ENCODE results near the gene PRKG1. TPM values are rescaled to one million over a fixed set of nuclear protein-coding genes. Genes with fewer than 3 reads are reported as not detected.

Gene PRKG1
- total RNA-seq, 1 experiment from 2014 or later: 0.09 TPM

GRCh38 chr10:51766423-51767102 lies 692.3 kb downstream of the PRKG1 start:
- no peaks in the 10 kb centered on the region for H3K27me3 ChIP-seq (replicated peaks; ENCODE audit: control insufficient read depth, insufficient read depth, low read length)
- POLR2A ChIA-PET: no interaction called here
- no peak for DNase-seq
- no peak for TF ChIP-seq CTCF (IDR thresholded peaks at IDR 0.05; ENCODE audit: insufficient read depth in 1 of 2, low read depth in 1 of 2, low read length in 1 of 2, severe bottlenecking in 1 of 2, unreplicated experiment in 1 of 2)
- CTCF ChIA-PET: no interaction called here
- H3K36me3 Mint-ChIP-seq (ENCODE audit: insufficient read depth, unreplicated experiment): no peaks in the 10 kb centered on the region
- H3K4me3 ChIP-seq (ENCODE audit: low read depth, low read length): no peak overlapping the region
- H3K36me3 ChIP-seq (ENCODE audit: control insufficient read depth, insufficient read depth, low read length): no peaks in the 10 kb centered on the region
- H3K4me1 Mint-ChIP-seq (ENCODE audit: low read depth, unreplicated experiment): peaks cover 6% of the 10 kb centered on the region
- intact Hi-C loops (cut with micrococcal nuclease; ENCODE audit: unreplicated experiment): no loop called here
- no peak overlapping the region for H3K27ac Mint-ChIP-seq (ENCODE audit: unreplicated experiment)
- BruUV-seq (replicated peaks): no TSS peak
- H3K4me3 Mint-ChIP-seq (ENCODE audit: unreplicated experiment): no peak overlapping the region
- no peaks in the 10 kb centered on the region for H3K9me3 ChIP-seq
- peaks cover 14% of the 10 kb centered on the region for H3K9me3 Mint-ChIP-seq (ENCODE audit: unreplicated experiment)
- peaks cover 6% of the 10 kb centered on the region; the same call in 1 of the 2 replicates for H3K4me1 ChIP-seq
- no peaks in the 10 kb centered on the region for H3K27me3 Mint-ChIP-seq (ENCODE audit: insufficient read depth, unreplicated experiment)

- no peak for TF ChIP-seq CTCF (IDR thresholded peaks at IDR 0.05; ENCODE audit: insufficient read depth in 1 of 2, low read depth in 1 of 2, low read length in 1 of 2, severe bottlenecking in 1 of 2, unreplicated experiment in 1 of 2)
- Histone ChIP-seq H3K36me3 (ENCODE audit: control insufficient read depth, insufficient read depth, low read length) (no peaks in the 10 kb centered on the region), H3K4me3 (ENCODE audit: low read depth, low read length) (no peak overlapping the region), H3K27me3 (replicated peaks; ENCODE audit: control insufficient read depth, insufficient read depth, low read length) (no peaks in the 10 kb centered on the region), H3K4me1 (peaks cover 6% of the 10 kb centered on the region; the same call in 1 of the 2 replicates), H3K9me3 (no peaks in the 10 kb centered on the region)
- Mint-ChIP-seq H3K27me3 (ENCODE audit: insufficient read depth, unreplicated experiment) (no peaks in the 10 kb centered on the region), H3K9me3 (ENCODE audit: unreplicated experiment) (peaks cover 14% of the 10 kb centered on the region), H3K4me3 (ENCODE audit: unreplicated experiment) (no peak overlapping the region), H3K4me1 (ENCODE audit: low read depth, unreplicated experiment) (peaks cover 6% of the 10 kb centered on the region), H3K36me3 (ENCODE audit: insufficient read depth, unreplicated experiment) (no peaks in the 10 kb centered on the region), H3K27ac (ENCODE audit: unreplicated experiment) (no peak overlapping the region)
- intact Hi-C loops (cut with micrococcal nuclease; ENCODE audit: unreplicated experiment): no loop called here
- POLR2A ChIA-PET: no interaction called here
- no peak for DNase-seq
- BruUV-seq (replicated peaks): no TSS peak
- CTCF ChIA-PET: no interaction called here
Observed at GRCh38 chr10:51767103-51767763, 692.9 kb downstream of the PRKG1 start.

- intact Hi-C loops (cut with micrococcal nuclease; ENCODE audit: unreplicated experiment): no loop called here
- BruUV-seq (replicated peaks): no TSS peak
- Mint-ChIP-seq H3K4me3 (ENCODE audit: unreplicated experiment) (no peak overlapping the region), H3K27me3 (ENCODE audit: insufficient read depth, unreplicated experiment) (no peaks in the 10 kb centered on the region), H3K9me3 (ENCODE audit: unreplicated experiment) (peaks cover 14% of the 10 kb centered on the region), H3K4me1 (ENCODE audit: low read depth, unreplicated experiment) (peaks cover 6% of the 10 kb centered on the region), H3K27ac (ENCODE audit: unreplicated experiment) (no peak overlapping the region), H3K36me3 (ENCODE audit: insufficient read depth, unreplicated experiment) (no peaks in the 10 kb centered on the region)
- Histone ChIP-seq H3K4me1 (peaks cover 6% of the 10 kb centered on the region; the same call in 1 of the 2 replicates), H3K9me3 (no peaks in the 10 kb centered on the region), H3K36me3 (ENCODE audit: control insufficient read depth, insufficient read depth, low read length) (no peaks in the 10 kb centered on the region), H3K4me3 (ENCODE audit: low read depth, low read length) (no peak overlapping the region), H3K27me3 (replicated peaks; ENCODE audit: control insufficient read depth, insufficient read depth, low read length) (no peaks in the 10 kb centered on the region)
- no peak for DNase-seq
- TF ChIP-seq CTCF (IDR thresholded peaks at IDR 0.05; ENCODE audit: insufficient read depth in 1 of 2, low read depth in 1 of 2, low read length in 1 of 2, severe bottlenecking in 1 of 2, unreplicated experiment in 1 of 2): no peak
- POLR2A ChIA-PET: no interaction called here
- CTCF ChIA-PET: no interaction called here
Observed at GRCh38 chr10:51768886-51769465, 694.7 kb downstream of the PRKG1 start.

Measured in Caco-2 (cell line).